Sigmoid colon (tissue), 4 donors: ENCODE results near the gene TRIM2.

Experiments
- CTCF ChIP-seq, 4 experiments: fragments of 450-650 bp in 3 of 4; fragments of 200-600 bp in 1 of 4; IDR thresholded peaks; one replicate each; pipeline ENCODE4 v1.5.1; 2016 to 2019; ENCODE audit warnings: antibody characterized with exemption in 4 of 4, mild to moderate bottlenecking in 3 of 4, moderate library complexity in 2 of 4
- EP300 ChIP-seq, 4 donors: sonication (generic); formaldehyde crosslinking; IDR thresholded peaks; one replicate each; pipeline ENCODE4 v1.6.1; 2017; ENCODE audit warnings: antibody characterized with exemption in 4 of 4
- POLR2AphosphoS5 ChIP-seq, 4 donors: sonication (generic); formaldehyde crosslinking; IDR thresholded peaks; one replicate each; pipeline ENCODE4 v1.6.1; 2017; ENCODE audit warnings: antibody characterized with exemption in 4 of 4

- TF ChIP-seq CTCF (IDR thresholded peaks at IDR 0.05), result no peak
- no peak for TF ChIP-seq EP300 (IDR thresholded peaks at IDR 0.05)
- peak in 1 of 4 donors; percentile 24 for TF ChIP-seq POLR2AphosphoS5 (IDR thresholded peaks at IDR 0.05)
Measured at GRCh38 chr4:153233761-153234371, 29.6 kb downstream of the TRIM2 start.
